ENCODE results near the gene TRAF3.

The TRAF3 gene

DNA sequence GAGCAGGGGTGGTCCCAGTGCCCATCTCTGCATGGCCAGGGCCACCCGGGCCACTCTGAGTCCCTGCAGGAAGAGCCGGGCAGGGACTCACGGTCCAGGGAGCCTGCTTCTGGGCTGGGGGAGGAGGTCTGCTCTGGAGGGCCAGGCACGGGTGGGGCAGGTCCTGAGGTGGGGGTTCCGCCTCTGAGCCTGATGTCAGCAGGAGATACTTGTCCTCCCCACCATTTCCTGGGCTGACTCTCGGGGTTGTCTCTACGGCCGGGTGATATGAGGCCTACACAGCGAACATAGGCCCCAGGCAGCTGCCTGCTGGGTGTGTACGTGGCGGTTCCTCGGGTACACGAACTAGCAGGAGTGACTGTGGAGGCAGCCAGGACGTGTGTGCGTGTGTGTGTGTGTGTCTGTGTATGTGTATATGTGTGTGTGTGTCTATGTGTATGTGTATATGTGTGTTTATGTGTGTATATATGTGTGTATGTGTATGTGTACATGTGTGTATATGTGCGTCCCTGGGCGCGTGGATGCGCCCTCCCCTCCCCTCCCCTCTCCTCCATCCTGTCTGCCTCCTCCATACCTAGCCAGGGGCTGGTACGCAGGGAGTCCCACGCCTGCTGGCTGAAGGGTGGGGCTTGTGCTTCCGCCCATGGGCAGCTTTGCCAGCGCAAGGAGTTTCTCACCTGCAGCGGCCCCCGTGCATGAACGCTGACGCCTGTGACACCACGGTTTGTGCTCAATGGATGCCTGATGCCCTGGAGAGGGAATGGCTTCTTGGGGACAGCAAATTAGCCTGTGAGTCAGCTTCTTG, 30.4 kb upstream of the TRAF3 start:
- no peak for ATAC-seq
- no peak for TF ChIP-seq ZC3H10 (CRISPR knock-in tag; IDR thresholded peaks at IDR 0.05)
- TF ChIP-seq, protein P1, sequence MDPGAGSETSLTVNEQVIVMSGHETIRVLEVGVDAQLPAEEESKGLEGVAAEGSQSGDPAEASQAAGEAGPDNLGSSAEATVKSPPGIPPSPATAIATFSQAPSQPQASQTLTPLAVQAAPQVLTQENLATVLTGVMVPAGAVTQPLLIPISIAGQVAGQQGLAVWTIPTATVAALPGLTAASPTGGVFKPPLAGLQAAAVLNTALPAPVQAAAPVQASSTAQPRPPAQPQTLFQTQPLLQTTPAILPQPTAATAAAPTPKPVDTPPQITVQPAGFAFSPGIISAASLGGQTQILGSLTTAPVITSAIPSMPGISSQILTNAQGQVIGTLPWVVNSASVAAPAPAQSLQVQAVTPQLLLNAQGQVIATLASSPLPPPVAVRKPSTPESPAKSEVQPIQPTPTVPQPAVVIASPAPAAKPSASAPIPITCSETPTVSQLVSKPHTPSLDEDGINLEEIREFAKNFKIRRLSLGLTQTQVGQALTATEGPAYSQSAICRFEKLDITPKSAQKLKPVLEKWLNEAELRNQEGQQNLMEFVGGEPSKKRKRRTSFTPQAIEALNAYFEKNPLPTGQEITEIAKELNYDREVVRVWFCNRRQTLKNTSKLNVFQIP (CRISPR knock-in tag; IDR thresholded peaks at IDR 0.05; ENCODE audit: borderline replicate concordance, low read depth) = no peak
- no peak for TF ChIP-seq TCF4 (CRISPR knock-in tag; IDR thresholded peaks at IDR 0.05; ENCODE audit: borderline replicate concordance)

DNA sequence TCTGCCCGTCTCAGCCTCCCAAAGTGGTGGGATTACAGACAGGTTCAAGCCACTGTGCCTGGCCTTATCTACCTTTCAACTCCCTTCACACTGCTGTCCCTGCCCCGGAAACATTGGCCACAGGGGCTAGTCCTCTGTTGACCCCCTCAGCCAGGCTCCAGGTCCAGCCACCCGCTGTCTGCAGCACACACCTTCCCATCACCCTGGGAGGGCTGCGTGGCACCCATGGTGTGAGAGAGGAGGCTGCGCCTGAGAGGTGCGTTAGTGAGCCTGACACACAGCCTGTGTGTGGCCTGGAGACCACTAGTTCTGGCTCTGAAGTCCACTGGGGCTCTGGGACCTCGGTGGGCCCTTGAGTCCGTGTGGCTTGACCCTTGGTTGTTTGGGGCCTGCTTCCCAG, 28.4 kb upstream of the TRAF3 start:
- no peak for ATAC-seq
- no peak for TF ChIP-seq ESRRG (CRISPR knock-in tag; IDR thresholded peaks at IDR 0.05)
- TF ChIP-seq, protein P2, sequence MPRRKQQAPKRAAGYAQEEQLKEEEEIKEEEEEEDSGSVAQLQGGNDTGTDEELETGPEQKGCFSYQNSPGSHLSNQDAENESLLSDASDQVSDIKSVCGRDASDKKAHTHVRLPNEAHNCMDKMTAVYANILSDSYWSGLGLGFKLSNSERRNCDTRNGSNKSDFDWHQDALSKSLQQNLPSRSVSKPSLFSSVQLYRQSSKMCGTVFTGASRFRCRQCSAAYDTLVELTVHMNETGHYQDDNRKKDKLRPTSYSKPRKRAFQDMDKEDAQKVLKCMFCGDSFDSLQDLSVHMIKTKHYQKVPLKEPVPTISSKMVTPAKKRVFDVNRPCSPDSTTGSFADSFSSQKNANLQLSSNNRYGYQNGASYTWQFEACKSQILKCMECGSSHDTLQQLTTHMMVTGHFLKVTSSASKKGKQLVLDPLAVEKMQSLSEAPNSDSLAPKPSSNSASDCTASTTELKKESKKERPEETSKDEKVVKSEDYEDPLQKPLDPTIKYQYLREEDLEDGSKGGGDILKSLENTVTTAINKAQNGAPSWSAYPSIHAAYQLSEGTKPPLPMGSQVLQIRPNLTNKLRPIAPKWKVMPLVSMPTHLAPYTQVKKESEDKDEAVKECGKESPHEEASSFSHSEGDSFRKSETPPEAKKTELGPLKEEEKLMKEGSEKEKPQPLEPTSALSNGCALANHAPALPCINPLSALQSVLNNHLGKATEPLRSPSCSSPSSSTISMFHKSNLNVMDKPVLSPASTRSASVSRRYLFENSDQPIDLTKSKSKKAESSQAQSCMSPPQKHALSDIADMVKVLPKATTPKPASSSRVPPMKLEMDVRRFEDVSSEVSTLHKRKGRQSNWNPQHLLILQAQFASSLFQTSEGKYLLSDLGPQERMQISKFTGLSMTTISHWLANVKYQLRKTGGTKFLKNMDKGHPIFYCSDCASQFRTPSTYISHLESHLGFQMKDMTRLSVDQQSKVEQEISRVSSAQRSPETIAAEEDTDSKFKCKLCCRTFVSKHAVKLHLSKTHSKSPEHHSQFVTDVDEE (CRISPR knock-in tag; IDR thresholded peaks at IDR 0.05) = no peak
- TF ChIP-seq ZNF70 (CRISPR knock-in tag; IDR thresholded peaks at IDR 0.05) = no peak
- no peak for TF ChIP-seq TCF4 (CRISPR knock-in tag; IDR thresholded peaks at IDR 0.05; ENCODE audit: borderline replicate concordance)
- no peak for TF ChIP-seq ZNF8 (CRISPR knock-in tag; IDR thresholded peaks at IDR 0.05)
- TF ChIP-seq ZFP30 (CRISPR knock-in tag; IDR thresholded peaks at IDR 0.05) = no peak
- no peak for TF ChIP-seq ZNF565 (CRISPR knock-in tag; conservative IDR thresholded peaks at IDR 0.05; ENCODE audit: low read depth)
- TF ChIP-seq BACH2 (CRISPR knock-in tag; IDR thresholded peaks at IDR 0.05; ENCODE audit: borderline replicate concordance) = no peak
- TF ChIP-seq CSDC2 (CRISPR knock-in tag; IDR thresholded peaks at IDR 0.05) = no peak
- TF ChIP-seq, protein P3, sequence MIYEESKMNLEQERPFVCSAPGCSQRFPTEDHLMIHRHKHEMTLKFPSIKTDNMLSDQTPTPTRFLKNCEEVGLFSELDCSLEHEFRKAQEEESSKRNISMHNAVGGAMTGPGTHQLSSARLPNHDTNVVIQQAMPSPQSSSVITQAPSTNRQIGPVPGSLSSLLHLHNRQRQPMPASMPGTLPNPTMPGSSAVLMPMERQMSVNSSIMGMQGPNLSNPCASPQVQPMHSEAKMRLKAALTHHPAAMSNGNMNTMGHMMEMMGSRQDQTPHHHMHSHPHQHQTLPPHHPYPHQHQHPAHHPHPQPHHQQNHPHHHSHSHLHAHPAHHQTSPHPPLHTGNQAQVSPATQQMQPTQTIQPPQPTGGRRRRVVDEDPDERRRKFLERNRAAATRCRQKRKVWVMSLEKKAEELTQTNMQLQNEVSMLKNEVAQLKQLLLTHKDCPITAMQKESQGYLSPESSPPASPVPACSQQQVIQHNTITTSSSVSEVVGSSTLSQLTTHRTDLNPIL (CRISPR knock-in tag; IDR thresholded peaks at IDR 0.05; ENCODE audit: low read depth) = no peak
- TF ChIP-seq OSR1 (CRISPR knock-in tag; IDR thresholded peaks at IDR 0.05) = no peak
- no peak for TF ChIP-seq TOX (CRISPR knock-in tag; IDR thresholded peaks at IDR 0.05; ENCODE audit: borderline replicate concordance)
- TF ChIP-seq ZC3H10 (CRISPR knock-in tag; IDR thresholded peaks at IDR 0.05) = no peak
- no peak for TF ChIP-seq GLIS3 (CRISPR knock-in tag; IDR thresholded peaks at IDR 0.05)
- TF ChIP-seq SNAI2 (CRISPR knock-in tag; IDR thresholded peaks at IDR 0.05) = no peak
- TF ChIP-seq ZFP3 (CRISPR knock-in tag; IDR thresholded peaks at IDR 0.05) = no peak
- TF ChIP-seq, protein P1 (CRISPR knock-in tag; IDR thresholded peaks at IDR 0.05; ENCODE audit: borderline replicate concordance, low read depth) = no peak
- TF ChIP-seq, protein P4, sequence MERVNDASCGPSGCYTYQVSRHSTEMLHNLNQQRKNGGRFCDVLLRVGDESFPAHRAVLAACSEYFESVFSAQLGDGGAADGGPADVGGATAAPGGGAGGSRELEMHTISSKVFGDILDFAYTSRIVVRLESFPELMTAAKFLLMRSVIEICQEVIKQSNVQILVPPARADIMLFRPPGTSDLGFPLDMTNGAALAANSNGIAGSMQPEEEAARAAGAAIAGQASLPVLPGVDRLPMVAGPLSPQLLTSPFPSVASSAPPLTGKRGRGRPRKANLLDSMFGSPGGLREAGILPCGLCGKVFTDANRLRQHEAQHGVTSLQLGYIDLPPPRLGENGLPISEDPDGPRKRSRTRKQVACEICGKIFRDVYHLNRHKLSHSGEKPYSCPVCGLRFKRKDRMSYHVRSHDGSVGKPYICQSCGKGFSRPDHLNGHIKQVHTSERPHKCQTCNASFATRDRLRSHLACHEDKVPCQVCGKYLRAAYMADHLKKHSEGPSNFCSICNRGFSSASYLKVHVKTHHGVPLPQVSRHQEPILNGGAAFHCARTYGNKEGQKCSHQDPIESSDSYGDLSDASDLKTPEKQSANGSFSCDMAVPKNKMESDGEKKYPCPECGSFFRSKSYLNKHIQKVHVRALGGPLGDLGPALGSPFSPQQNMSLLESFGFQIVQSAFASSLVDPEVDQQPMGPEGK (CRISPR knock-in tag; IDR thresholded peaks at IDR 0.05; ENCODE audit: borderline replicate concordance) = no peak
- TF ChIP-seq RARB (CRISPR knock-in tag; IDR thresholded peaks at IDR 0.05) = no peak

Data from SK-N-SH treated with all-trans-retinoic acid at 6 μM for 48 hours (cell line).